Tibial nerve (tissue), 4 donors: Measurements from ENCODE around the gene HEATR1. TPM values are rescaled to one million over a fixed set of nuclear protein-coding genes. Genes with fewer than 3 reads are reported as not detected.

ENCODE experiments used
- DNase-seq, 2 donors: peaks; one replicate each; pipeline ENCODE4 v3.0.0-alpha.2; 2019; ENCODE audit warnings: low spot score in 2 of 2
- H3K27ac ChIP-seq, 4 donors: fragments of 200-600 bp; sonication (generic) in 3 of 4; one replicate each; pipeline ENCODE4 v1.5.1; 2017 to 2019; ENCODE audit warnings: mild to moderate bottlenecking in 1 of 4
- H3K27me3 ChIP-seq, 2 donors: fragments of 200-600 bp; sonication (generic) in 1 of 2; one replicate each; pipeline versions ENCODE4 v1.5.1 to v1.6.0; 2017 to 2019
- H3K36me3 ChIP-seq, 3 donors: fragments of 200-600 bp; sonication (generic); one replicate each; pipeline ENCODE4 v1.5.1; 2018 to 2019
- H3K4me1 ChIP-seq, 4 donors: fragments of 200-600 bp; sonication (generic) in 3 of 4; one replicate each; pipeline ENCODE4 v1.5.1; 2017 to 2019
- H3K4me3 ChIP-seq, 4 donors: fragments of 200-600 bp; sonication (generic) in 3 of 4; one replicate each; pipeline ENCODE4 v1.5.1; 2017 to 2019; ENCODE audit warnings: mild to moderate bottlenecking in 1 of 4, moderate library complexity in 1 of 4
- H3K9me3 ChIP-seq, 4 donors: fragments of 200-600 bp; sonication (generic) in 3 of 4; one replicate each; pipeline ENCODE4 v1.5.1; 2017 to 2019
- CTCF ChIP-seq, 5 experiments: fragments of 200-600 bp in 3 of 5; fragments of 450-650 bp in 2 of 5; sonication (generic) in 3 of 5; IDR thresholded peaks; one replicate each; pipeline ENCODE4 v1.5.1; 2016 to 2019; ENCODE audit warnings: antibody characterized with exemption in 5 of 5, mild to moderate bottlenecking in 3 of 5, moderate library complexity in 2 of 5
- EP300 ChIP-seq, 2 donors: sonication (generic); formaldehyde crosslinking; IDR thresholded peaks; one replicate each; pipeline ENCODE4 v1.6.1; 2017; ENCODE audit warnings: antibody characterized with exemption in 2 of 2, mild to moderate bottlenecking in 1 of 2
- POLR2A ChIP-seq, 2 donors: fragments of 450-650 bp; IDR thresholded peaks; one replicate each; pipeline ENCODE4 v1.6.1; 2017; ENCODE audit warnings: antibody characterized with exemption in 2 of 2, mild to moderate bottlenecking in 2 of 2, moderate library complexity in 2 of 2
- WGBS, 2 donors: methylation state at CpG; one replicate each; pipeline ENCODE4 v1.1.5; 2018; 5-methylcytosine and 5-hydroxymethylcytosine counted together
- total RNA-seq, 4 donors: library from RNA; depleted of rRNA; stranded (reverse); fragments of >200 nt; gene quantifications; one replicate each; pipeline ENCODE4 v1.1.0, GENCODE V29; 2016

The HEATR1 gene
- total RNA-seq, 4 donors from 2014 or later, result 17.0 to 32.4 (median 19.4) TPM

- H3K27ac ChIP-seq, result no peak overlapping the region
- H3K4me3 ChIP-seq, result no peak overlapping the region
- no peaks in the 10 kb centered on the region for H3K9me3 ChIP-seq
- DNase-seq, result no peak
- H3K36me3 ChIP-seq, result peaks cover 3 to 65% (median 4%) of the 10 kb centered on the region in 3 donors
- no peak for TF ChIP-seq EP300 (IDR thresholded peaks at IDR 0.05)
- no peak for TF ChIP-seq CTCF (IDR thresholded peaks at IDR 0.05)
- peaks cover 0 to 6% (median 0%) of the 10 kb centered on the region in 4 donors for H3K4me1 ChIP-seq
- no peaks in the 10 kb centered on the region for H3K27me3 ChIP-seq
- 85% methylated on average over 6 of the region's 6 CpGs for WGBS, 2 donors
These were observed 68.6 kb downstream of the HEATR1 start for GRCh38 chr1:236535662-236536161.

- Histone ChIP-seq H3K4me1 (peaks cover 0 to 6% (median 2%) of the 10 kb centered on the region in 4 donors), H3K4me3 (no peak overlapping the region), H3K27ac (no peak overlapping the region), H3K36me3 (peaks cover 3 to 60% (median 4%) of the 10 kb centered on the region in 3 donors), H3K27me3 (no peaks in the 10 kb centered on the region), H3K9me3 (no peaks in the 10 kb centered on the region)
- no peak for TF ChIP-seq CTCF (IDR thresholded peaks at IDR 0.05)
- TF ChIP-seq POLR2A (IDR thresholded peaks at IDR 0.05), result no peak
- no peak for TF ChIP-seq EP300 (IDR thresholded peaks at IDR 0.05)
- no peak for DNase-seq
- 93 to 96% methylated on average over 1 of the region's 1 CpG for WGBS, 2 donors
These were observed 69.1 kb downstream of the HEATR1 start for GRCh38 chr1:236535190-236535589.

- Histone ChIP-seq H3K27ac (no peak overlapping the region), H3K9me3 (no peaks in the 10 kb centered on the region), H3K36me3 (peaks cover 0 to 51% (median 0%) of the 10 kb centered on the region in 3 donors), H3K4me1 (peaks cover 0 to 6% (median 2%) of the 10 kb centered on the region in 4 donors), H3K4me3 (no peak overlapping the region), H3K27me3 (no peaks in the 10 kb centered on the region)
- WGBS, 2 donors, result 54 to 61% methylated on average over 4 of the region's 4 CpGs
- DNase-seq, result no peak
- TF ChIP-seq EP300 (IDR thresholded peaks at IDR 0.05) (no peak), POLR2A (IDR thresholded peaks at IDR 0.05) (no peak), CTCF (IDR thresholded peaks at IDR 0.05) (no peak)
These were observed 70.1 kb downstream of the HEATR1 start for GRCh38 chr1:236534151-236534651.

- no peak overlapping the region for H3K27ac ChIP-seq
- H3K9me3 ChIP-seq, result no peaks in the 10 kb centered on the region
- H3K4me3 ChIP-seq, result no peak overlapping the region
- WGBS, 2 donors, result 77 to 84% methylated on average over 4 of the region's 4 CpGs
- TF ChIP-seq POLR2A (IDR thresholded peaks at IDR 0.05) (no peak), CTCF (IDR thresholded peaks at IDR 0.05) (no peak), EP300 (IDR thresholded peaks at IDR 0.05) (no peak)
- H3K36me3 ChIP-seq, result peaks cover 0 to 47% (median 0%) of the 10 kb centered on the region in 3 donors
- H3K4me1 ChIP-seq, result peaks cover 0 to 6% (median 2%) of the 10 kb centered on the region in 4 donors
- no peak for DNase-seq
- no peaks in the 10 kb centered on the region for H3K27me3 ChIP-seq
These were observed 71.5 kb downstream of the HEATR1 start for GRCh38 chr1:236532850-236533249.

GRCh38 chr1:236530959-236531358 is 73.4 kb downstream of the HEATR1 start:
- TF ChIP-seq EP300 (IDR thresholded peaks at IDR 0.05) (no peak), POLR2A (IDR thresholded peaks at IDR 0.05) (no peak), CTCF (IDR thresholded peaks at IDR 0.05) (no peak)

More at GRCh38 chr1:236530959-236531358, 73.4 kb downstream of the HEATR1 start:
- no peak overlapping the region for H3K4me3 ChIP-seq
- H3K9me3 ChIP-seq, result no peaks in the 10 kb centered on the region
- no peaks in the 10 kb centered on the region for H3K27me3 ChIP-seq
- no peak for DNase-seq
- 75 to 79% methylated on average over 5 of the region's 5 CpGs for WGBS, 2 donors
- H3K36me3 ChIP-seq, result peaks cover 0 to 49% (median 0%) of the 10 kb centered on the region in 3 donors
- H3K27ac ChIP-seq, result no peak overlapping the region
- H3K4me1 ChIP-seq, result peaks cover 0 to 6% (median 2%) of the 10 kb centered on the region in 4 donors
